HG02588 (cell line): ENCODE measurements around the gene RBMS3.

Experiments used
- ATAC-seq: cut with Tn5 transposase; IDR thresholded peaks from one replicate; pipeline ENCODE4 v1.9.1; 2021; ENCODE audit warnings: mild to moderate bottlenecking, moderate library complexity; ENCODE audit not compliant: unreplicated experiment

RBMS3 gene

DNA sequence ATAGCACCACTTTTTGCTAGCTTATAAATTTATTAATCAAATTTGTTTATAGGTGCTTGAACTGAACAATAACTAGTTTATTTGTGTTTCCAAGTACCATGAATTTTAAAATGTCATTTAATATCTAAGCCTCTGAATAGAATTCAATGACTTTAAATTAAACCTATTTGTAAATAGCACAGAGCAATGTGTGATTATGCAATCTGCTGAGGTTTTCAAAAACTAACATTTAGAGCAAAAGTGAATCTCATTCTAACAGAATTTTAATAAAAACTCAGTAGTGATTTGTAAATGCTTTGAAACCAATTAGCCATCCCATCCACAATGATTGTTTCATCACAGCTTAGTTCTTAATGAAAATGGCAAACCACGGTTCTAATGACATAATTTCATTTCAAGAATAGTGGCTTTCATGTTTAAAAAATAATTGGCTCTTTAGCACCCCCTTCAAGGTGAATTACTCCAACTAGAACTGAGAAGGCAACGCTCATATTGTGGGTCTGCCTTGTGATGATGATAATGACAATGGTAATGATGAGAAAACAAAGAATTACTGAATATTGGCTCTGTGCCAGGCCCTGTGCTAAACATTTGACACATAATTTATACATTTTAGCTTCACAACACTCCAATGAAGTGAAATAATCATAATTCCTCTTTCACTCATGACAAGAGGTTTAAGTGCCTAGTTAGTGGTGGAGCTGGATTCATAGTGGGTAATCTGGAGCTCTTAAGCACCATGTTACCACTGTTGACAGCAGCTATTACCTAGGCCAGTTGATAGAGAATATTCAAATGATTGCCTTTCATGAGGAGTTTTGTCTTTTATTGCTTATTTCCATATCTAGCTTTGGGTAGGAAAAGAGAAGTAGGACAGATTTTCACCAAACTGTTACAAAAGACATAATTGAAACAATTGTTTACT is 145.7 kb downstream of the RBMS3 start:
- ATAC-seq, result no peak

DNA sequence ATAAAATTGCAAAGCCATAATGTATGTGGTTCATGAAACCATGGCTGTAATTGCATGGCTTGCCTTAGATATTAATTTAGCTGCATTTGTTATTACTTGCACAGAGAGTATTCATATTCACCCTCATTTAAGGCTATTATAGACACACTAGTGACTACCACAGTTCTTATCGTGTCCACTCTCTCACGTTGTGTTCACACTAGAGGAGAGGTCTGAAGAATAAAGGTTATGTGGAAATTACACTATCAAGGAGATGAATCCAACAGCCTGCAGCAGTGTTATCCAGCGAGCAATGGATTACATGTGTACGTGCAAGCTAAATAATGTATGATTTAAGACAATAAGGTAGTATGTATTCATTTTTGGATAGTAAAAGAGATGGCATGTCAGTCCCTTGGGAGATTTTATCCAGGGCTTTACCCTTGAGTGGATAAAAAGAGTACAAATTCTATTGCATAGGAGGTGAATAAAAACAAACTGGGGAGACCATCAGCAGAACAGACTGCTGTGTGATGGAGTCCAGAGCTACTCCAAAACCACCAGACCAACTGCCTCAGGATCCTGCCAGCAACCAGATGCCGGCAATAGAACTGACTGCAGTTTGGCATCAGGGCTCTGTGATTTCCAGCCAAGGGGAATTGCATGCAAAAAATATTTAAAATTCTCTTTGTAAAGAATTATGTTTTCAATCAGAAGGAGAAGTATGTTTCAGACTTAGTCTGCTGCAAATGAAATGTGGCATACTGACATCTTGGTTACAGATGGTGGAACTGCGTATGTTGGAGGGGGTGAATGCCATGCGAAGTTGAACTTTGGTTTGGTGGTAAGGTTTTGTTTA is 146.6 kb downstream of the RBMS3 start:
- no peak for ATAC-seq

DNA sequence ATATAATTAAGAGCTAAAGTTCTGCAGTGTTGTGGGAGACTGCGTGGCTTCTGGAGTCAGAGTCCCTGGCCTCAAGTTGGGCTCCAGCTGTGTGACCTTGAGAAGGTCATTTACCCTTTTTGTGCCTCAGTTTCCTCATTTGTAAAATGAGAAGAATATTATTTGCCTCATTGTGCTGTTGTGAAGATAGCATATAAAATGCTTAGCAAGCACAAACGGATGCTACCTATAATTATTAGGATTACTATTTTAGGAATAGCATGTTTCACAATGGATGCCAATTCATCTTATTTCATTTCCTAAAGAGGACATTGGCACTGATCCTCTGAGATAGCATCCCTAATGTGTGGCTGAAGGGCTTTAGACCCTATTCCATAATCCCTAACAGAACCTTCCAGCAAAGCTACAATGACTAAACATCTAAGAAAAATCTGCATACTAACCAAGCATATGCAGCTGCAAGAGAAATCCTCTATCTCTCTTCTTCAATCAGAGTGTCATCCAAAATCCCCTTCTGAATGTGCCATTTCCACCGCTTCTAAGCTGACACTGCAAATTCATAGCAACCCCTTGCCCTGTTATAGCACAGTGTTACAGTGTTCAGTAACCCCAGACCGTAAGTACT is 148.3 kb downstream of the RBMS3 start:
- no peak for ATAC-seq

DNA sequence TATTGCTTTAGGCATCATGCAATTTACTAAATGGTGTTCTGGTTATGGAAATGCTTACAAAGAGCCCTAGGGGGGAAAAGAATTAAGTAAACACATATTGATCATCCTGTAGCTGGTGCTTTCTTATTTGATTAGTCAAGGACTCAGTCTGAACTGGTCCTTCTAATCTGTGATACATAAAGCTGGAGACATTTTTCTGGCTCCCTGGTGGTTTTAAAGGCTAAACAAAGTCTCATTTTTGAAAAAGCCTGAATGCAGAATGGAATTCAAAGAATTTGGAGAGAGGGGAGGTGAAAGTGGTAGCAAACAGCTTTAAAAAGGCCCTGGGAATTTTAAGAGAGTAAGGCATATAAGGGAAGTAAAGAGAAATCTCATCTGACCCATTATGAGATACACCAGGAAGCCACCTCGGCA is 149.7 kb downstream of the RBMS3 start:
- ATAC-seq, result no peak

DNA sequence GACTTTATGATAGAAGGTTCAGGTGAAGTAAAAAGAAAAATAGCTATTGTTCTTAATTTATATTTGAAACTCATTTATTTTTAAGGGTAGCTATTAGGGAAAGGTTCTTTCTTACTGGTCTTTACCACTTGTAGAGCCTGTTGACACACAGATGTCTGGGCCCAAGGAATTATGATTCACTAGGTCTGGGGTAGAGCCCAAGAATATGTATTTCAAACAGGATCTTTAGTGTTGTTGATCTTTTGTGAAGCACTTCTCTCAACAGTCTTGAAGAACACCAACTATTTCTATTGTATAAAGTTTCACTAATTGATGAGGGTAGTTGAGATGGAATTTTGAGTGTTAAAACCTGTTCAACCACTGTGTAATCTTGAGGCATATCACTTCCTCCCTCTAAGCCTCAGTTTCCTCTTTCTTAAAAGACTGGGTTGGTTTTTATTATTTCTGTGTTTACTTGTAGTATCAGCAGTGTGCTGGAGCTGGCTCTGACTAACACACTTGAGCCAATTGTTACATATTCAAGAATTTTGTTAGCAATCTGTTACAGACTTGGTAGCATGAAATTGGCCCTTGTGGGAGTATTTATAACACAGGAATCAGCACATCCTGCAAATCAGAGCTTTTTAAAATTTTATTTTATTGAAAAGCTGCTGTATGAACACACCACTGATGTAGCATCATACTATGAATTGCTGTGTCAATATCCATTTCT is 155.9 kb downstream of the RBMS3 start:
- ATAC-seq, result no peak

DNA sequence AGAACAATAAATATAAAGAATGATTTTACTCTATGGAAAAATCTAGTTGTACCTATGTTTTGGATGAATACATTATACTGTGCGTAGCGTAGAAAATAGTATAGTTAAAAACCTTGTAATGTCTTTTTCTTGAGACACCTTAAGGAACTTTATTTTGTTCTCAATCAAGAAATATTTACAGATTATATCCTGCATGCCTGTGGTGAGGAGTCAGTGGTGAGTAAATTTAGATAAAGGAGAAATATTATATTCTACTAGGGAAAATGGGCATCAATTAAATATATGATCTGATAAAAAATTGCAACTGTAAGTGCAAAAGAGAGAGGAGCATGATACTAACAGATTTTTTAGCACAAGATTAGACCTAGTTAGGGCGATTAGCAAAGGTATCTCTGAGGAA is 157.7 kb downstream of the RBMS3 start:
- no peak for ATAC-seq

DNA sequence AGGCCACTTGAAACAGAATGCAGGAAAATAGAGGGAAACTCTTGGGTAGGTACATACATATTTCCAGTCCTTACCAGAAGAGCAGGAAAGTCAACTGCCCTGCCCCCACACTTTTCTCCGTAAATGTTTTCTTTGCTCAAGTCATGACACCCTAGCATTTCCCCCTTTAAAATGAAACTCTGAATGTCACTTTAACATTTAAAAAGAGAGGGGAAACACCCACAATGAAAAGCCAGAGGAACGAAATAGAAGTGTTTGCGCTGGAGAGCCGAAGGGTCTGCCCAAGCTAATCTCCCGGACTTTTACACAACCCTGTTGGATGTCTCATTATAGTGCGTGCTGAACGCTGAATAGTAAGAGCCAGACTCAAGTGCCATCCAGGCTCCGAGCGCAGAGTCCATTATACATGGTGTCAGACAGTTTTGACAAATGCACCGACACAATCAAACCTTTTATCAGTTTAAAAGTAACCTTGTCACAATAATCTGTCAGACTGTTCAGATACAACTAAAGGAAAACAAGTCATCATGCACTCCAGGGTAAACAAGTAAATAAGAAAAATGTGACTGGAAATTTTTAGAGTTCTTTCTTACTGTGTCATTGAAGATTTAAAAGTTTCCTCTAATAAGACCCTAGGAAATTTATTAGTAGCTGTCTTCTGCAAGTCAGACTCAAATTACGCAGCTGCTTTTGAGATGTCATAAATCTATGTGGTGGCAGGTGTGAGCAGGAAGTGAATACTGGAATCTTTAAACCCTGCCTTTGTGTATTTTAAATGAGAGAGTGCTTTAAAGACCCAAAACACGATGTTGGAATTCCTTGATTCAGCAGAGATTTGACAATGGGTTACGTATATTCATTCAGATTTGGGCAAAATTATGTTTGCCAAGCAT is 159.8 kb downstream of the RBMS3 start:
- no peak for ATAC-seq

DNA sequence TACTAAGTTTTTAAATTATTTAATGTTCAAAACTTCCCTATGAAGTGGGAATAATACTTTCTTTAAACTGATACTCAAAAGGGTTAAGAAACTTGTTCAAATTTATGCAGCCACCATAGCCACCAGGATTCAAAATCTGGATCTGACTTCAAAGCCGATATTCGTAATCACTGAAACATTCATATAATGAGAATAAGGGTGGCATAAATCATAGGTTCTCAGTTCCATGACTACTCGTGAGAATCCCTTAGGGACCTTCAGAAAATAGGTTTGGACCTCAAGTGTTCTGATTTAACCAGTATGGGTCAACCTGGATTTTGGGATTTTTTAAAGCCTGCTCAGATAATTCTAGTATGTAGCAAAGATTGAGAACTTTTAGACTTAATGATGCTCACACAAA is 160.6 kb downstream of the RBMS3 start:
- no peak for ATAC-seq

DNA sequence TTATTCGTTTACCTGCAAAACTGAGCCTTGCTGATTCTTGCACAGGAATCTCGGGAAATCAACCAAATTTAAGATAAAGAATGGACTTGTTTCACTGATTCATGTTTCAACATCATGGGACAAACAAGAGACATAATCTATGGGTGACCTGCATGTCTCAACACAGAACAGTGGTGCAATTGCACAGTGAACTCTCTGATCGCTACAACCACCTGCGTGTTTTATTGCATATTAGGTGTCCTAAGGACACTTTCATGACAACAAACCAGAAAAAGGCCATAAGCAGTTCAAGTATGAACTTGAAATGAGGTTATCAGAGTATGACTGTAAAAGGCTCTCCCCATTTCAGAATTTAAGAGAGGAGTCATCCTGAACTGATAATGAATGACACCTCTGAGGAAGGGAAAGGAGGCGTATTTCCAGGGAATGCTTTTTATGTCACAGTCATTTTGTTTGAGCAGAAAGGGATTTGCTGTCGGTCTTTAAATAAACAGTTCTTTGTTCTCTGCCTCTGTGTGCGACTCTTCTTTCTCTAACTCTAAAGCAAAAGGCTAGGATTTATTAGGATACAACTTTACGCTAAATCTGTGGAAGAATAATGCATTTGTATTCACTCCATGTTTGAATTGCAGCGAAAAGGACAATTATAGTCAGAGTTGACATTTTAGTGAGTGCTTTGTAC is 167.2 kb downstream of the RBMS3 start:
- no peak for ATAC-seq

DNA sequence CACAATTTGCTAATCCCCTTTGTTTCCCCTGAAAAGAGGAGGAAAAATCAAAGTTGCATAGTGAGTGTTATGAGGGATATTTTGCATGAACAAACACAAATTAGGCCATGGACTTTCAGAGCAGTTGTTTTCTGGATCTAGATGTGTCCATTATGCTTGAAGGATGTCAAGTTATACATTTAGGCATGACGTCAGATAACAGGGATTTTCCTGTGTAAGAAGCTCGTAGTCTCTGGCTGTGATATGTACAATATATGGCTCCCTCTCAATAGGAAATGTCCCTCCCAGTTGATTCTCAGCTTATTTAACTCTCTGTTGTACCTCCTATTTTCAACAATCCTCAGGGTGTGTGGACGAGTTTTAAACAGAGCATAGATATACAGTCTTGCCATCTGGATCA is 171.0 kb downstream of the RBMS3 start:
- no peak for ATAC-seq

DNA sequence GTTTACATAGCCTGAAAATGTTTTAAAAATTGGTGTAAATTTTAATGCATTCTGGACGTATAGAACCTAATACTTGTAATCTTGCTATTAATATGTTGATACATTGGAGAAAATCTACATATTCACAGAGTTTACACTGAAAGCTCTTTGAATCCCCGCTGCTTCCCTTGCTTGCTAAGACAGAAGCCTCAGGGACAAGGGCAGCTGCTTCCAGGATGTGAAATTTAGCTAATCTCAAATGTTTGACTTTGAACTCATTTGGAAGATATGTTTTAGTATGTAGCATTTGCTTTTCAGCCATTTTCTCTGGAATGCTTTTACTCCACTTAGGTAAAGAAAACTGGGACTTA is 172.0 kb downstream of the RBMS3 start:
- ATAC-seq, result no peak

DNA sequence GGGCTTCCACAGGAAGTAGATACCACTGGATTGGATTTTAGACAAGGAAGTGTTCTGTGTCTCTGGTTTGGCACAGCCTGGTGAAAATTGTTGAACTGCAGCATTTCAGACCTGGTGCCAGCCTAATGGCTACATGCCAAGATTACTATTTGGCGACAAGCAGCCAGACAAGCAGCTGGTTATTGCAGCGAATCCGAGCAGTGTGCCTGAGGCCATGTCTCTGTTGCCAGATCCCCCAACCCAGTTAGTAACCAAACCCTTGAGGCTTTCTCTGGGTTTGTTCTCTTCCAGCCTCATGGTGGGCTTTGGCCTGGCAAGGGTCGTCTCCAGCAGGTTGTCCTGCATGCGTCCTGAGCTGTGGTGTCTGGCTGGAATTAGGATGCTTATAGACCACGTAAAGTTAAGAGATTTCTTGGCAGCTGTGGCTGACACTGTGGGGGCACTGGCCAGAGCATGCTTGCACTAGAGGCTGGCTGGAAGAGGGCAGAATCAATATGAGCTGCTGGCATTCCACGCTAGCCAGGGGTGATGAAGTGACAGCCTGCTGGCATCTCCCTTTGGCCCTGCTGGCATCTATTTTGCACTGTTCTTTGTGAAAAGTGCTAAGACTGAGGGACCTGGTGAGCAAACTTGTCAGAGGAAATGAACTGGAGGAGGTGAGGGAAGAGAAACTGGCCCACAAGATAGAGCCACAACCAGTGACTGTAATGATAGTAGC is 172.6 kb downstream of the RBMS3 start:
- no peak for ATAC-seq

DNA sequence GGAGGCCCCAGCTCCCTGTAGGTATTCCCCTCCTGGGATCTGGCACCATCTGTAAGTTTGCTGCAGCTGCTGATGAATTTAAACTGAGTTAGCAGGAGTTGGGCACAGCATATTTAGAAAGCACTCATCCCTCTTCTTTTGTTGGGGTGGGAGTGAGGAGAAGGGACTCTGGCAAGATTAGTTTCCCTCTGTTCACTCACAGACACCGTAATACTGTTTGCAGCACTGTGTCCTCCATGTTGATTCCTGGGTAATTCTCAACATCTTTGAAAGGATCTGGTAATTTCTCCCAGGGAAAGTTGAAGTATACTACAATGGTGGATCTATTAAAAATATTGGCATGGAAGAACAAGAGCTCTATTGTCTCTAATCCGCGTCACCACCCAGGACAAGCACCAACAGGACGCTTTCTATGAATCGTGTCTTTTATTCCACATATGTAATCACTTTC is 173.3 kb downstream of the RBMS3 start:
- ATAC-seq, result no peak

DNA sequence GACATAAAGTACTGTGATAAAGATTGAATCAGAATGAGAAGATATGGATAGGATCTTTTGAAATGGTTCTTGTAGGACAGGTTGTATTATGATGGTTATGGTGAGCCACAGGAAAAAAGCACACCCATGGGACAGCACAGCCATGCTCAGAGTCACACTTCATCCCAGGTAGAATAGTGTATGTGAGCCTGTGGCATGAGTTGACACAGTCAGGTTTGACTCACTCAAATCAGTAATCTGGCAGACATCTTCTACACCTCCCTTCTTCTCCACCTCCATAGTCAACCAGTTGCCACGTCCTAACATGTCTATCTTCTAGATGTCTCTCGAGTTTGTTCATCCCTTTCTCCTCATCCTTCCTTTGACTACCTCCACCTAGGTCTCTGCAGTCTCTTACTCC is 176.0 kb downstream of the RBMS3 start:
- no peak for ATAC-seq

DNA sequence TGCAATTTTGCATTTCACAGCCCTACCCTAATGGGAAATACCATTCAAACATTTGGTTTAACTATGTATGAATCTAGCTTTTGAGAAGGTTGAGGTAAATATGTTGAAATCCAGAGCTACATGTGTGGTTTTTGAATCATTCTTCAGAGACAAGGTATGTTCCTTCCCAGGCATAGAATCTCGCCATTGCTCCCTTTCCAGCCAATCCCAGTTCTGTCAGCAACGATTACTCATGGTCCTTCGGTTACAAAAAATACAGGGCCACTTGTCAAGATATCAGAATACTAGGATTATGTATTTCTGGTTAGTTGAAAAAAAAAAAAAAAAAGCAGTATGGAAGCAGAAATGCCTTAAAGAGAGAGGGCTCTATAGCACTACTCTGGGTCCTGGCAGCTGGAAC is 182.4 kb downstream of the RBMS3 start:
- ATAC-seq, result no peak

DNA sequence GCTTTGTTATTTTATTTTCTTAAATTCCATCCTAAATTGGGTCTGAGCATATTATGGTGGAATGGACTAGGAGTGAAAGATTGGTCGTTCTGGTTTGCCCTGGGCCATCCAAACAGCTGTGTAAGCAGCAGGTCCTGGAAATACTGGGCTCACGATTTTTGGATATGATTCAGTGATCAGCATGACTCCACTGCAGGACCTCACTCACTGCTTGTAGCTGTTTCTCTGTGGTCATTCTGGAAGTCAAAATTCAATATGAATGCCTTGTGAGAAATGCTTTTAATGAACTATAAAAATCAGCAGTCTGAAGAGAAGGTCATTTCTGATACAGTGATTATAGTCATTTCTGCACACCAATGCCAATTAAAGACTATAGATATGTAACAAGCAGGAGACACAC is 185.0 kb downstream of the RBMS3 start:
- no peak for ATAC-seq

DNA sequence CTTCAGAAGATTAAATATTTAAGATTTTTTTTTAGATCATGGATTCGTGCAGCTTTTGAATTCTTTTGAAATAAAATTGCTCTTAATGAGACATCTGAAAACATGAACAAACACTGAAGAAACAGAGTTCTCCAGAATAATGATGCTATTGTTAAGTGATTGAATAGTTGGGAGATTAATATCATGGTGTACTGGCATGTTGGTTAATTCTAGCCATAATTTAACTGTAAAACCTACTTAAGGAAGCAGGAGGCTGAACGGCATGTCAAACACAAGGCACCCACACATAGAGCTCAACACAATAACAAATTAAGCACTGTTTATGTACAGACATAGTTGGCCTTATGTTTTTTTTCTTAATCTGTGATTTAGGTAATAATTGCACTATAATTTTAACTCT is 185.6 kb downstream of the RBMS3 start:
- ATAC-seq, result no peak

DNA sequence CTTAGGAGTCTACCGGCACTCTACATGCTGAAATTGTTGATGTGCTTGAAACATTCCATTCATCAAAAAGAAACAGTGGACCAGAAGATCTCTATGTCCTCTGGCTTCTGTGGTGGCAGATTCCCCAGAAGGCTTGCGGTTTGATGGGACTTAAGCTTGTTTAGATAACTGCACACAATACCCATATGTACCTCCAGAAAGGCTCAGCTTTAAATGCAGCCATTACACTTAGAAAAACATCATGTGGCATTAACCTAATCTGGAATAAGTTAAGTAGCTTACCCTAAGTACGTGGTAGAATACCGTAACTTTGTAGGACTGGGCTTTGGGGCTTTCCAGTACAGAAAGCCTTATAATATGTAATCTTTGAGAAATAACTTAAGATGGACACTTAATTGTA is 187.3 kb downstream of the RBMS3 start:
- ATAC-seq, result no peak
